KMS-11 (cell line): ENCODE measurements around the gene FAM83G.

Source experiments
- H2AFZ ChIP-seq: fragments of 200-600 bp; sonication (generic); 2 replicates; pipeline ENCODE4 v1.6.1; 2016; ENCODE audit warnings: antibody characterized with exemption, mixed run types, low read depth
- H3K27ac ChIP-seq: fragments of 200-600 bp; sonication (generic); 2 replicates; pipeline ENCODE4 v1.6.1; 2016; ENCODE audit warnings: mild to moderate bottlenecking, mixed run types
- H3K27me3 ChIP-seq: fragments of 200-600 bp; sonication (generic); 2 replicates; pipeline ENCODE4 v1.6.1; 2017; ENCODE audit warnings: mild to moderate bottlenecking, low read depth, mixed run types, moderate library complexity; ENCODE audit not compliant: insufficient read depth
- H3K36me3 ChIP-seq: fragments of 200-600 bp; sonication (generic); 2 replicates; pipeline ENCODE4 v1.6.1; 2017; ENCODE audit warnings: mild to moderate bottlenecking, mixed run types; ENCODE audit not compliant: insufficient read depth
- H3K4me1 ChIP-seq: fragments of 200-600 bp; sonication (generic); 2 replicates; pipeline ENCODE4 v1.6.1; 2016; ENCODE audit warnings: mild to moderate bottlenecking, low read depth, mixed run types; ENCODE audit not compliant: poor library complexity, severe bottlenecking
- H3K4me2 ChIP-seq: fragments of 200-600 bp; sonication (generic); 2 replicates; pipeline ENCODE4 v1.7.0; 2016; ENCODE audit warnings: mild to moderate bottlenecking, mixed run types
- H3K4me3 ChIP-seq: fragments of 200-600 bp; sonication (generic); IDR thresholded peaks from 2 replicates; pipeline ENCODE4 v1.6.1; 2017; ENCODE audit warnings: low read depth, low read length, mixed read lengths; ENCODE audit not compliant: insufficient read depth
- H3K79me2 ChIP-seq: fragments of 200-600 bp; sonication (generic); 2 replicates; pipeline ENCODE4 v1.6.1; 2016; ENCODE audit warnings: low read depth, mixed run types; ENCODE audit not compliant: insufficient read depth
- H3K9ac ChIP-seq: fragments of 200-600 bp; sonication (generic); 2 replicates; pipeline ENCODE4 v1.6.1; 2016; ENCODE audit warnings: mild to moderate bottlenecking, mixed run types
- H4K20me1 ChIP-seq: fragments of 200-600 bp; sonication (generic); 2 replicates; pipeline ENCODE4 v1.6.1; 2016; ENCODE audit warnings: mild to moderate bottlenecking, mixed run types; ENCODE audit not compliant: insufficient read depth
- CTCF ChIP-seq: fragments of 200-600 bp; sonication (generic); conservative IDR thresholded peaks from 2 replicates; pipeline ENCODE4 v1.6.1; 2017; ENCODE audit warnings: low read depth, mild to moderate bottlenecking, antibody characterized with exemption, low read length, moderate library complexity, mixed read lengths

FAM83G gene

DNA sequence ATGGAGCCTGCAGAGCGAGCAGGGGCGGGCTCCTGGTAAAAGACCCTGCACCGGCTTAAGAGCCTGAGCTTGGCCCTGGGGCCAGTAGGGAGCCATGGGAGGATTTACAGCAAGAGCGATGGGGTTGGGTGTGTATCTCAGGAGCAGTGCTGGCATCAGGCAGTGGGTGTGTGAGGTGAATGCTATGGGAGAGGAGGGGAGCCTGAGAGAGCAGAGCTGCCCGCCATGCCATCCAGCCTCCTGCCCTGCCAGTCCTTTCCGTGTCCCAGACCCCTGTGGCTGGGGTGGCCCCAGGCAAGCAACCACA lies 23.3 kb downstream of the FAM83G start:
- Histone ChIP-seq H2AFZ (no peak overlapping the region), H3K4me3 (no peak overlapping the region), H3K9ac (no peak overlapping the region), H3K4me2 (no peak overlapping the region), H4K20me1 (no peaks in the 10 kb centered on the region), H3K4me1 (no peaks in the 10 kb centered on the region), H3K79me2 (no peaks in the 10 kb centered on the region), H3K27me3 (no peaks in the 10 kb centered on the region), H3K36me3 (no peaks in the 10 kb centered on the region), H3K27ac (no peak overlapping the region)
- TF ChIP-seq CTCF: no peak

DNA sequence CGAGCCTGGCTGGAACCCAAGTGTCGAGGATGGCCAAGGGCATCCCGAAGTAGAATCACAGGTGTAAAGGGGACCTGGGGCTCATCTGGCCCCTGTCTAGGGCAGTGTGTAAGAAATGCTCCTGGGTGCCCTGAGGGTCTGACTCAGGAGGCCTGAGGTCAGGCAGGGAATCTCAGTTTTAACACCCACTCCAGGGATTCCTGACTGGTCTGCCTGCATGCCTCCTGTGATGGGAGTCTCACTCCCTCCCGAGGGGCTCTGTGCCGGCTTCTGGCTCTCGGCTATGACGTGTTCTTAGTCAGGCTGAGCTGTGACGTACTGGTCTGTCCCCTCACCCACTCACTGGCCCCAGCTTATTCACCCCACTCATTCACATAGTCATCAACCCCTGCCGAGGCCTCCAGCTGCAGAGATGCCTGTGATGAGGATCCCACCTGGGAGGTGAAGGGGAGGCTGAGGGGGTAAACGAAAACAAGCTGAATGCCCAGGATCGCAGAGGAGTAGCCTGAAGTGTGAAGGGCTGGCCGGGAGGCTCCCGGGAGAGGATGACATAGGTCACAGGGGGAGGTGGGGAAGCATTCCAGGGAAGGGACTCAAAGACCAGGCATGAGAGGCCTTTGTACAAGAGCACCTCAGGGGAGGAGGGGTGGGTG lies 23.8 kb downstream of the FAM83G start:
- H3K4me1 ChIP-seq: no peaks in the 10 kb centered on the region
- H3K4me3 ChIP-seq: no peak overlapping the region
- no peak overlapping the region for H3K4me2 ChIP-seq
- no peaks in the 10 kb centered on the region for H4K20me1 ChIP-seq
- H3K27ac ChIP-seq: no peak overlapping the region
- H3K9ac ChIP-seq: no peak overlapping the region
- no peak overlapping the region for H2AFZ ChIP-seq
- TF ChIP-seq CTCF: no peak
- no peaks in the 10 kb centered on the region for H3K27me3 ChIP-seq
- no peaks in the 10 kb centered on the region for H3K79me2 ChIP-seq
- H3K36me3 ChIP-seq: no peaks in the 10 kb centered on the region

DNA sequence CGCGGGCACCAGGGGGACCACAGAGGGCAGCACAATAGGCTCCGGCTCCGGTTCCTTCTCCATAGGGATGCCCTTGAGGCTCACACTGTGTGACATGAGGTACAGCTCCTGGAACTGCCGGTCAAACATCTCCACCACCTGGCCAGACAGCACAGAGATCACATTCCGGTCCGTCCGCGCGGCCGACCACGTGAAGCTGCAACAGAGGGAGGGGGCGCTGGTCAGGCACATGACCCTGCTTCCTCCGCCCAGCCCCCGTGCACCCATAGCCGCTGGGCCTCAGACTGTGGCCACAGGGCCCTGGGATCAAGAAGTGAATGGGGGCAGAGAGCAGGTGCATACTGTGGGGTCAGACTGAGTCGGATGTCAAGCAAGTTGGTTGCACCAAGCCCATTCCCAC lies 25.9 kb downstream of the FAM83G start:
- Histone ChIP-seq H3K36me3 (no peaks in the 10 kb centered on the region), H3K9ac (no peak overlapping the region), H3K79me2 (no peaks in the 10 kb centered on the region), H3K4me1 (no peaks in the 10 kb centered on the region), H3K27me3 (no peaks in the 10 kb centered on the region), H3K4me3 (no peak overlapping the region), H2AFZ (no peak overlapping the region), H3K4me2 (no peak overlapping the region), H3K27ac (no peak overlapping the region), H4K20me1 (no peaks in the 10 kb centered on the region)
- no peak for TF ChIP-seq CTCF

DNA sequence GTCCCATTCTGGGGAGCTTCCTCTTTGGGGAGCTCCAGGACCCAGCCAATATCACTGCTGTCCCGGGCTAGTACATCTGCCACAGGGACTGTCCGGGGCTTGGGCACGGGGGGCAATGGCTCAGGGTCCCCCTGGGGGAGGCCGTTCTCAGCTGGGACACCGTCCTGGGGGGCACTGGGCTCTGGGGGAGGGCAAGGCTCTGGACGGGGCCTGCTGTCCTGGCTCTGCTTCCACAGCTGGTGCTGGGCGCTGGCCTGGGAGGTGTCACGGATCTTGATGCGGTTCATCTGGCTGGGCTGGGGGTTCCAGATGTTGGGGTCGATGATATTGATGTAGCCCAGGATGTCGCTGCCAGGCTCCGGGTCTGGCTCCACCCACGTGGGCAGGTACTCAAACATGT lies 26.5 kb downstream of the FAM83G start:
- H3K36me3 ChIP-seq: no peaks in the 10 kb centered on the region
- H3K4me2 ChIP-seq: no peak overlapping the region
- H3K79me2 ChIP-seq: no peaks in the 10 kb centered on the region
- H3K4me1 ChIP-seq: no peaks in the 10 kb centered on the region
- no peak overlapping the region for H3K9ac ChIP-seq
- TF ChIP-seq CTCF: no peak
- H4K20me1 ChIP-seq: no peaks in the 10 kb centered on the region
- H3K27me3 ChIP-seq: no peaks in the 10 kb centered on the region
- H2AFZ ChIP-seq: no peak overlapping the region
- H3K27ac ChIP-seq: no peak overlapping the region
- no peak overlapping the region for H3K4me3 ChIP-seq
